Mononuclear cell (primary cell): ENCODE results near the gene MTRR. TPM values are rescaled to one million over a fixed set of nuclear protein-coding genes. Genes with fewer than 3 reads are reported as not detected.

ENCODE experiments used
- H3K27me3 ChIP-seq: 2 replicates; pipeline ENCODE4 v1.6.0; 2011; ENCODE audit warnings: low read length, control low read depth; ENCODE audit not compliant: insufficient read depth
- H3K4me1 ChIP-seq: 2 replicates; pipeline ENCODE4 v1.5.1; 2011; ENCODE audit warnings: mild to moderate bottlenecking, low read length, control low read depth; ENCODE audit not compliant: insufficient read depth
- H3K4me3 ChIP-seq: 2 replicates; pipeline ENCODE4 v1.5.1; 2011; ENCODE audit warnings: mild to moderate bottlenecking, low read length, moderate library complexity
- H3K9me3 ChIP-seq: 2 replicates; pipeline ENCODE4 v1.5.1; 2011; ENCODE audit warnings: low read depth, mild to moderate bottlenecking, control low read depth, low read length
- total RNA-seq: library from RNA; depleted of rRNA; stranded (reverse); fragments of >200 nt; gene quantifications from one replicate; pipeline ENCODE4 v1.2.3, GENCODE V29; 2012

The MTRR gene
- 104 TPM for total RNA-seq

GRCh38 chr5:7868773-7869473, at the start of gene MTRR, which contains the start of gene FASTKD3:
Gene MTRR (plus strand): TSS chr5:7869148. CDS start chr5:7870795, 1,647 bp downstream.
Gene FASTKD3 (minus strand): TSS chr5:7869031. CDS start chr5:7868083, 948 bp downstream.
- Histone ChIP-seq H3K9me3 (no peaks in the 10 kb centered on the region), H3K4me1 (peaks cover 32% of the 10 kb centered on the region), H3K4me3 (peak within 1 kb of the TSS; percentile 75), H3K27me3 (no peaks in the 10 kb centered on the region)

DNA sequence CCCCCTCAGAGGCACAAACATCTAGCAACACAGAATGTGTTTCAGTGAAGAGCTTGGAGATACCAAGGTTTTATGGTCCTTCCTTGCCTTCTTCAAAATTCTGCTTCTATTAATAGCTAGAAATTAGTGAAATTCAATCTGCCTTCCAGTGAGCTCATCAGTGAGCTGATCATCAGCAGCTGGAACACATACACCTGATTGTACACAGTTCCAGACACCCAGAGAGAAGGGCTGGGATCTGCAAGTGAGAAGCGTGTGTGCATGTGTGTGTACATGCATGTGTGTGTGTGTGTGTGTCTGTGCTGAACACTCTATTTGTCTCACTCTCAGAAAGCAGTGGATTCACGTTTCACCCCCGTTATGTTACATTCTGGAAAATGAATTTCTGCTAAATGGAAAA, 46.5 kb upstream of the MTRR start:
- no peaks in the 10 kb centered on the region for H3K9me3 ChIP-seq
- H3K27me3 ChIP-seq = no peaks in the 10 kb centered on the region
- H3K4me3 ChIP-seq = no peak overlapping the region
- no peaks in the 10 kb centered on the region for H3K4me1 ChIP-seq

DNA sequence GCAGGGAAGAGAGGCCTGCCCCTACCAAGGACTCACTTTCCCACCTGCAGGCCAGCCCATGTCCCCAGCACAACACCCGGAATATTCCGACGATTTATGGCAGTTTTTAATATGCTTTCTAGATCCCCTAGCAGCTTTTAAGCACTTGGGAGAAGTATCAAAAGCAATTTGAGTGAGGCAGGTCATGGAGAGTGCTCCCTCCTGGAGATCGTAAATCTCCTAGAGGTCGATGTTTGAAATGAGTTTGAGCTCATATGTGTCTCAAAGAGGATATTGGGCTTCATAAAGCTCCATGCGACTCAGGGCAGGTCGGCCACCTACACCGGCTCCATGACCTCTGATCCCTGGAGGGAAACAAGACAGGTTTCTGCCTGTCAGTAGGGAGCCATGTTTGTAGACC, 45.4 kb upstream of the MTRR start:
- H3K27me3 ChIP-seq = no peaks in the 10 kb centered on the region
- no peaks in the 10 kb centered on the region for H3K9me3 ChIP-seq
- H3K4me1 ChIP-seq = no peaks in the 10 kb centered on the region
- no peak overlapping the region for H3K4me3 ChIP-seq

- Histone ChIP-seq H3K4me1 (no peaks in the 10 kb centered on the region), H3K27me3 (no peaks in the 10 kb centered on the region), H3K9me3 (no peaks in the 10 kb centered on the region), H3K4me3 (no peak overlapping the region)
These were observed 44.0 kb upstream of the MTRR start for GRCh38 chr5:7824995-7825394.

GRCh38 chr5:7825630-7826029, 43.3 kb upstream of the MTRR start:
- H3K27me3 ChIP-seq = no peaks in the 10 kb centered on the region
- no peaks in the 10 kb centered on the region for H3K9me3 ChIP-seq

GRCh38 chr5:7827610-7828009, 41.3 kb upstream of the MTRR start:
- Histone ChIP-seq H3K9me3 (no peaks in the 10 kb centered on the region), H3K27me3 (no peaks in the 10 kb centered on the region), H3K4me1 (no peaks in the 10 kb centered on the region), H3K4me3 (no peak overlapping the region)

More at GRCh38 chr5:7825630-7826029, 43.3 kb upstream of the MTRR start:
- Histone ChIP-seq H3K4me1 (no peaks in the 10 kb centered on the region), H3K4me3 (no peak overlapping the region)

GRCh38 chr5:7828269-7828668, 40.7 kb upstream of the MTRR start:
- Histone ChIP-seq H3K27me3 (no peaks in the 10 kb centered on the region), H3K9me3 (no peaks in the 10 kb centered on the region), H3K4me3 (no peak overlapping the region), H3K4me1 (no peaks in the 10 kb centered on the region)

DNA sequence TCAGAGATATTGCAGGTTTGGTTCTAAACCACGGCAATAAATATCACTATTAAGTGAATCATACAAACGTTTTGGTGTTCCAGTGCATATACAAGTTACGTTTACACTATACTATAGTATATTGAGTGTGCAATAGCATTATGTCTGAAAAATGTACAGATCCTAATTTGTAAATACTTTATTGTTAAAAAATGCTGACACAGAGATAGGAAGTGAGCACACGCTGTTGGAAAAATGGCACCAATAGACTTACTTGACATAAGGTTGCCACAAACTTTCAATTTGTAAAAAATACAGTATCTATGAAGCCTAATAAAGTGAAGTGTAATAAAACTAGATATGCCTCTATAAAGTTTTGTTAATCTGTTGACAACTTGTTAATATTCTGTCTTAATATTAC, 34.0 kb upstream of the MTRR start:
- Histone ChIP-seq H3K4me1 (no peaks in the 10 kb centered on the region), H3K27me3 (peaks cover 4% of the 10 kb centered on the region), H3K9me3 (no peaks in the 10 kb centered on the region), H3K4me3 (no peak overlapping the region)

GRCh38 chr5:7837403-7837802, 31.5 kb upstream of the MTRR start:
- Histone ChIP-seq H3K4me3 (no peak overlapping the region), H3K4me1 (no peaks in the 10 kb centered on the region), H3K27me3 (peaks cover 4% of the 10 kb centered on the region)

DNA sequence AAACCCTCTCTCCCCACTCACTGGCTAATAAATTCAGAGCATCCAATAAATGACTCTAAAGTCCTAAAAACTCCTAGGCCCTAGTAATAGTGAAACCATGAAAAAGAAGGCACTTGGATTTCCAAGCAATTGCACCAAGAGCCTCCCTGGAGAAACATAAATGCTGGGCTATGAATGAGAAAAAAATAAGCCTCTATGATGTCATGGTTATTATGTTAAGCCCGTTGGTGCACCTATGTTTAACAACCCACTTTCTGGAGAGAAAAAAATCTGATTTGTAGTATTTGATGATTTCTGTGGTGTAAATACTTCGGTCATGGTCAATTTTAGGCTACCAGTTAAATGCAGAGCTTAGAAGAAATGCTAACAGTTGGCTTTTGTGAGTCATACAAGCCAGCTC, 26.4 kb upstream of the MTRR start:
- Histone ChIP-seq H3K27me3 (peaks cover 2% of the 10 kb centered on the region), H3K4me1 (no peaks in the 10 kb centered on the region), H3K9me3 (no peaks in the 10 kb centered on the region), H3K4me3 (no peak overlapping the region)

More at GRCh38 chr5:7837403-7837802, 31.5 kb upstream of the MTRR start:
- H3K9me3 ChIP-seq = no peaks in the 10 kb centered on the region

GRCh38 chr5:7844901-7845300, 24.0 kb upstream of the MTRR start:
- Histone ChIP-seq H3K27me3 (peaks cover 24% of the 10 kb centered on the region), H3K4me3 (no peak overlapping the region)

GRCh38 chr5:7845557-7845956, 23.4 kb upstream of the MTRR start:
- H3K27me3 ChIP-seq = peaks cover 25% of the 10 kb centered on the region
- no peak overlapping the region for H3K4me3 ChIP-seq
- peaks cover 4% of the 10 kb centered on the region for H3K4me1 ChIP-seq
- H3K9me3 ChIP-seq = no peaks in the 10 kb centered on the region

More at GRCh38 chr5:7844901-7845300, 24.0 kb upstream of the MTRR start:
- Histone ChIP-seq H3K4me1 (peaks cover 4% of the 10 kb centered on the region), H3K9me3 (no peaks in the 10 kb centered on the region)

DNA sequence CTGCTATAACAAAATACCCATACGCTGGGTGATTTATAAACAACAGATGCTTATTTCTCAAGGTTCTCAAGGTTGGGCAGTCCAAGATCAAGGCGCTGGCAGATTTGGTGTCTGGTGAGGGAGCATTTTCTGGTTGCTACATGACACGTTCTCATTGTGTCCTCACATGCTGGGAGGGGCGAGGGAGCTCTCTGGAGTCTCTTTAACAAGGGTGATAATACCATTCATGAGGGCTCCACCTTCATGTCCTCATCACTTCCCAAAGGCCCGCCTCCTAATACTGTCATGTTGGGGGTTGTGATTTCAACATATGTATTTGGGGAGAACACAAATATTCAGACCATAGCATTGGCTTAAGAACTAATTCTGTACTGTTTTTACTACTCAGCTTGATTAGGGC, 22.6 kb upstream of the MTRR start:
- Histone ChIP-seq H3K9me3 (no peaks in the 10 kb centered on the region), H3K27me3 (peaks cover 30% of the 10 kb centered on the region), H3K4me3 (no peak overlapping the region), H3K4me1 (peaks cover 9% of the 10 kb centered on the region)

DNA sequence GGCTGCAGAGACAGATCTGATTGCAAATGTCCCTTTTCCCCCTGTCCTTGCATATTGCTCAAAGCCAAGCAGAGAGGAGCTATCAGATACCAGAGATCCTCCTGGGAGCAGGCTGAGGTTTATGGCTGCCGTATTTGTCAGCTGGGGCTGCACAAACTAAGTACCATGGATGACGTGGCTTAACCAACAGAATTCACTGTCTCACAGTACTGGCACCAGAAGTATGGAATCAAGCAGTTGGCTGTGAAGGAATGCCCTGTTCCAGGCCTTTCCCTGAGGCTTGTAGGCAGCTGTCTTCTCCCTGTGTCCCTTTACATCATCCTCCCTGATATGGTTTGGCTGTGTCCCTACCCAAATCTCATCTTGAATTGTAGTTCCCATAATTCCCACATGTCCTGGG, 20.7 kb upstream of the MTRR start:
- peaks cover 9% of the 10 kb centered on the region for H3K4me1 ChIP-seq
- H3K27me3 ChIP-seq = peaks cover 42% of the 10 kb centered on the region
- H3K9me3 ChIP-seq = no peaks in the 10 kb centered on the region
- no peak overlapping the region for H3K4me3 ChIP-seq

GRCh38 chr5:7849681-7850394, 19.1 kb upstream of the MTRR start:
- no peaks in the 10 kb centered on the region for H3K9me3 ChIP-seq
- no peak overlapping the region for H3K4me3 ChIP-seq
- peaks cover 46% of the 10 kb centered on the region for H3K27me3 ChIP-seq
- peaks cover 9% of the 10 kb centered on the region for H3K4me1 ChIP-seq
